HG02642 (cell line): ENCODE measurements around the gene MT4.

Experiments used
- ATAC-seq: cut with Tn5 transposase; IDR thresholded peaks from one replicate; pipeline ENCODE4 v1.9.1; 2021; ENCODE audit warnings: mild to moderate bottlenecking; ENCODE audit not compliant: unreplicated experiment, poor library complexity

MT4 gene

GRCh38 chr16:56600398-56600999 lies 35.6 kb downstream of the MT4 start:
- no peak for ATAC-seq

- no peak for ATAC-seq
Observed at GRCh38 chr16:56601325-56601724, 36.5 kb downstream of the MT4 start.

DNA sequence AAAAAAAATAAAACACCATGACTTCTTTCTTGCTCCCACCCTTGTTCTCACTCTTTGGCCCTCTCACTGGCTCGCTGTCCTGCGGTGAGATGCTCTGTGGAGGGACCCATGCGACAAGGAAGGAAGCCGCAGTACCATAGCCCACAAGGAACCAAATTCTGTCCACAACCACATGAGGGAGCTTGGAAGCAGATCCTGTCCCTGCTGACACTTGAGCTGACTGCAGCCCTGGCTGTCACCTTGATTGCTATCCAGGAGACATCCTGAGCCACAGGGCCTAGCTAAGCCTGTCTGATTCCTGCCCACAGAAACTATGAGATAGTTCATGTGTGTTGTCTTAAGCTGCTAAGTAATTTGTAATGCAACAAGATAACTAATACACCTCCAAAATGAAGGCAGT lies 38.7 kb downstream of the MT4 start:
- ATAC-seq = no peak

GRCh38 chr16:56604966-56605365 lies 40.1 kb downstream of the MT4 start:
- no peak for ATAC-seq

DNA sequence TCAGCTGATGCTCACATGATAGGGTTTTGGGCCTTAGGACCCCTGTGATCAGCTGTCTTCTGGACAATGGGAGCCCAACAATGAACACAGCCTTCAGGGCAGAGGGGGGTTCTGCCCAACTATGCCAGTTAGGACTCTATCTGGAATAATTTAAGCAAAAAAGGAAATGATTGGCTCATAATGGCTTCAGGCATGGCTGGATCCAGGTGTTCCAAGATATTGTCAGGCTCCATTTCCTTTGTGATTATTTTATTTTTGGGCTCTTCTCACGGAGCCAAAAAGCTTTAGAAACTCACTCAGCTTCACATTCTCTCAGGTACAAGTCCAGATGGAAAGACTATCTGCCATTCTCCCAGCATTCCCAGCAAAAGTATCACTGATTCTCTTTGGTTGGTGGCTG lies 40.6 kb downstream of the MT4 start:
- no peak for ATAC-seq

GRCh38 chr16:56606071-56606475 lies 41.2 kb downstream of the MT4 start:
- no peak for ATAC-seq

DNA sequence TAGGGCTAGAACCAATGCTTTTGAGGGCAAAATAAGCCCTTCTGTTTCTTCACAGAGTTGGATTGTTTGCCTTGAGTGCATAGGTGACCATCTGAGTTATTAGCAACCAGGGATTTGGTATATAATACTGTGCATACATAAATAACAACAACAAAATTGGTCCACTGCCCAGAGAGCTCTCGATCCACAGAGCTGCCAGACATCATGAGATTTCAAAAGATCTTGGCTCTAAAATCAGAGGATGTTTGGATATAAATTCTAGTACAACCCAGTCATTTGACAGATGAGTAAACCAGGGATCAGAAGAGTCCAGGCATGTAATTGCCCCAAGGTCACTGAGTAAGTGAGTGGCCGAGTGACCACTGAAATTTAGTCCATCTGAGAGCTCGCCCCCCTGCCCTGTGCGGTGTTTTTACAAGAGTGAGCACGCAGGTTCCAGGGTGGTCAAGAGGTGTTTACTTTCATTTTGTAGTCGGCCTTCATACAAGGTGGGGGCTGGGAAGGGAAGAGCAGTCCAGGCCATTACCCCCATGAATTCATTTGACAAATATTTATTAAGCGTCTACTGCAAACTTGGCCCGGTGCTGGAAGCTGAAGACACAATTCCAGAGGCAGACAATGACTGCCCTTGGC lies 41.7 kb downstream of the MT4 start:
- no peak for ATAC-seq

- no peak for ATAC-seq
Observed at GRCh38 chr16:56607109-56607618, 42.3 kb downstream of the MT4 start.

GRCh38 chr16:56607675-56608042 lies 42.8 kb downstream of the MT4 start:
- no peak for ATAC-seq

GRCh38 chr16:56608043-56608875 lies 43.4 kb downstream of the MT4 start, which contains the start of gene MT2A:
Gene MT2A, plus strand, starts transcription at chr16:56608584. Its CDS starts 72 bp downstream, at chr16:56608656.
- peak; percentile 88 for ATAC-seq

- no peak for ATAC-seq
Observed at GRCh38 chr16:56608876-56609462, 44.1 kb downstream of the MT4 start.

DNA sequence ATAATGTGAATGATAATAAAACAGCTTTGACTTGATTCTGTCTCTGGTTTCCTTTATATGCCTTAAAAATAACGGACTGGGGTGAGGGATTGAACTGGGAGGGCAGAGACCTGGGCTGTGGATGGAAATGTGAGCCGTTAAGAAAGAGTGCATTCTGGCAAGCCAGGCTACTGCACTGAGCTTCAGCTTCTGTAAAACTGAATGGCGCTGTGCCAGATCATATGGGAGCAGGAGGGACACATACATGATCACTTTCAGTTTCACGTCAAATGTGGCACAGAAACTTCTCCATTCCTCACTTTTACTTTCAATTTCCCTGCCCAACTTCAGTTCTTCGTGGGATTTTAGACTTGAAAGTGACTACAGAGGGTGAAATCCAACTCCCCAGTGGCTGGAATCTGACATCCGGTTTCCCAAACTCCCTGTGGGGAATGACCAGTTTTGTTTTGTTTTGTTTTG lies 44.6 kb downstream of the MT4 start:
- peak; percentile 37 for ATAC-seq

GRCh38 chr16:56610017-56610608 lies 45.2 kb downstream of the MT4 start:
- ATAC-seq = no peak

DNA sequence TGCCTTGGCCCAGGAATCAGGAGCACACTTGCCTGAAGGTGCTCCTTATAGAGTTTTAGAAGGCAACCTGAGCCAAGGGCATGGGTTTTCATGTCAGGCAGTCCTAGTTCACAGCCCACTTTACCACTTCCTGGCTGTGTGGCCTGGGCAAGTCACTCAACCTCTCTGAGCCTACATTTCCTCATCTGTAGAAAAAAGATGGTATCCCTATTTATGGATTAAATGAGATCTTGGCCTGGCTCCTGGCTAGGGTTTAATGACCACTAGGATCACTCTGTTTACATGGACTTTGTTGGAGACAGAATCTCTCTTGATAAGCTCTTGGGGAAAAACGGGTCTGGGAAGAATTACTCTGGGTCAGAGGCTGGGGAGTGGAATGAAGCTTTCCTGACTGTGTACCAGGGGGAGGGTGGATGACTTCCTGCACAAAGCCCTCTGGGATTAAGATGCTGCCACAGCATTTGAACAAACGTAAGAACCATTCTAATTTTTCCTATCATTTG lies 45.8 kb downstream of the MT4 start:
- ATAC-seq = no peak

- ATAC-seq = no peak
Observed at GRCh38 chr16:56611281-56611833, 46.5 kb downstream of the MT4 start.

- ATAC-seq = no peak
Observed at GRCh38 chr16:56613706-56614105, 48.8 kb downstream of the MT4 start.

GRCh38 chr16:56614549-56614991 lies 49.7 kb downstream of the MT4 start:
- ATAC-seq = no peak

DNA sequence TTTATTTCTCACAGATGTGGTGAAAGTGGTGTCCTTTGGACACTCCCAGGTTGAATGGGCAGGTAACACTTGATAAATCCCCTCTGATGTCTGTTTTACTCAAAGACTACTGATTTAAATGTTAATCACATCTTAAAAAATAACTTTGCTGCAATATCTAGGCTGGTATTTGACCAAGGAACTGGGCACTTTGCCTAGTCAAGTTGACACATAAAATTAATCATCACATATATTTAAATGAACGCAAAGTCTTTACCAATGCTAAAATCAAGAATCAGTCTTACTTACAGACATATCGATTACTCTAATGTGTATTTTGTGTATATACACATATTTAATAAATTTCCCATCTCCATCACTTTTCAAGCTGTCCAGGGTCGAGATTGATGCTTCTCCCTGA lies 50.5 kb downstream of the MT4 start:
- ATAC-seq = no peak

- ATAC-seq = no peak
Observed at GRCh38 chr16:56616608-56617211, 51.8 kb downstream of the MT4 start.
